Activated B cell treated with CpG ODN at 0.5 μM for 24 hours (primary cell): Measurements from ENCODE around the gene ZNF345. TPM values are rescaled to one million over a fixed set of nuclear protein-coding genes. Genes with fewer than 3 reads are reported as not detected.

Experiments used
- ATAC-seq: fragments of 200-7000 bp; cut with Tn5 transposase; one replicate; pipeline ENCODE4 v1.10.0; 2021; ENCODE audit warnings: low read depth, mild to moderate bottlenecking, moderate library complexity
- CTCF ChIA-PET: fragments of 350-600 bp; sonication (Branson Sonifier 250); formaldehyde crosslinking; loops from one replicate; lab custom pipeline; 2021; ENCODE audit warnings: antibody characterized with exemption; lab: Charles Lee
- POLR2A ChIA-PET: fragments of 350-600 bp; sonication (Branson Sonifier 250); formaldehyde crosslinking; loops from one replicate; lab custom pipeline; 2021; ENCODE audit warnings: antibody characterized with exemption; lab: Charles Lee
- DNase-seq: peaks from one replicate; pipeline ENCODE4 v3.0.0; 2022
- H3K27ac Mint-ChIP-seq: one replicate; pipeline ENCODE4 v1.8.0; 2020; ENCODE audit warnings: mixed read lengths
- H3K27me3 Mint-ChIP-seq: one replicate; pipeline ENCODE4 v1.8.0; 2021; ENCODE audit warnings: mixed read lengths
- H3K36me3 Mint-ChIP-seq: one replicate; pipeline ENCODE4 v1.8.0; 2021; ENCODE audit warnings: low read depth, mixed read lengths
- H3K4me1 Mint-ChIP-seq: one replicate; pipeline ENCODE4 v1.8.0; 2021; ENCODE audit warnings: mixed read lengths
- H3K4me3 Mint-ChIP-seq: one replicate; pipeline ENCODE4 v1.8.0; 2020; ENCODE audit warnings: mild to moderate bottlenecking, mixed read lengths
- H3K9me3 Mint-ChIP-seq: one replicate; pipeline ENCODE4 v1.8.0; 2020; ENCODE audit warnings: mixed read lengths
- intact Hi-C: fragments of 100-400 bp; cut with micrococcal nuclease; formaldehyde crosslinking; loops from one replicate; pipeline ENCODE4 v1.15.1; 2024
- total RNA-seq: library from RNA; stranded (reverse); gene quantifications from 2 replicates; pipeline ENCODE4 v1.2.3, GENCODE V29; 2022
- TF ChIP-seq, protein P1 (sequence below): fragments of 200-600 bp; IDR thresholded peaks from one replicate; pipeline ENCODE4 v1.8.0; 2022; ENCODE audit warnings: antibody characterized with exemption, mild to moderate bottlenecking

ZNF345 gene
- total RNA-seq, 1 donor from 2014 or later, result 9.5 TPM

DNA sequence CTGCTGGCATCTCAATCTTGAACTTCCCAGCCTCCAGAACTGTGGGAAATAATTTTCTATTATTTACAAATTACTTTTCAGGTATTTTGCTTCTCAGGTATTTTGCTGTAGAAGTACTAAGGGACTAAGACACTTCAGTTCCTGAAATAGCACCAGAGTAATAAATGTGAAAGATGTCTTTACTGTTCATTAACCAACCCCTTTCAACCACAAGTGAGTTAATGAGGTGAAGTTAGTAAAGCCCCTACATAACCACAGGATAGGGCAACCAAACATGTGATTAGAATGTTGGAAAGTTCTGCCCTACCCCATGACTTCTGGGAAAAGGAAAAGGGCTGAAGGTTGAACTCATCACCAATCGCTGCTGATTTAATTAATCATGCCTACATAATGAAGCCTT, 2.7 kb upstream of the ZNF345 start:
- ChIA-PET POLR2A (interaction anchor here (1.5 kb wide), 1 partner anchor 51 kb away, joined by 7 read pairs; no protein-coding TSS in a partner anchor), CTCF (no interaction called here)
- intact Hi-C loops, result no loop called here
- Mint-ChIP-seq H3K36me3 (peaks cover 36% of the 10 kb centered on the region), H3K27me3 (no peaks in the 10 kb centered on the region), H3K9me3 (peaks cover 7% of the 10 kb centered on the region), H3K4me1 (peaks cover 7% of the 10 kb centered on the region), H3K4me3 (peak overlapping the region; percentile 72), H3K27ac (no peak overlapping the region)
- TF ChIP-seq, protein P1, sequence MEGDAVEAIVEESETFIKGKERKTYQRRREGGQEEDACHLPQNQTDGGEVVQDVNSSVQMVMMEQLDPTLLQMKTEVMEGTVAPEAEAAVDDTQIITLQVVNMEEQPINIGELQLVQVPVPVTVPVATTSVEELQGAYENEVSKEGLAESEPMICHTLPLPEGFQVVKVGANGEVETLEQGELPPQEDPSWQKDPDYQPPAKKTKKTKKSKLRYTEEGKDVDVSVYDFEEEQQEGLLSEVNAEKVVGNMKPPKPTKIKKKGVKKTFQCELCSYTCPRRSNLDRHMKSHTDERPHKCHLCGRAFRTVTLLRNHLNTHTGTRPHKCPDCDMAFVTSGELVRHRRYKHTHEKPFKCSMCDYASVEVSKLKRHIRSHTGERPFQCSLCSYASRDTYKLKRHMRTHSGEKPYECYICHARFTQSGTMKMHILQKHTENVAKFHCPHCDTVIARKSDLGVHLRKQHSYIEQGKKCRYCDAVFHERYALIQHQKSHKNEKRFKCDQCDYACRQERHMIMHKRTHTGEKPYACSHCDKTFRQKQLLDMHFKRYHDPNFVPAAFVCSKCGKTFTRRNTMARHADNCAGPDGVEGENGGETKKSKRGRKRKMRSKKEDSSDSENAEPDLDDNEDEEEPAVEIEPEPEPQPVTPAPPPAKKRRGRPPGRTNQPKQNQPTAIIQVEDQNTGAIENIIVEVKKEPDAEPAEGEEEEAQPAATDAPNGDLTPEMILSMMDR, result no peak
- ATAC-seq, result no peak
- no peak for DNase-seq

DNA sequence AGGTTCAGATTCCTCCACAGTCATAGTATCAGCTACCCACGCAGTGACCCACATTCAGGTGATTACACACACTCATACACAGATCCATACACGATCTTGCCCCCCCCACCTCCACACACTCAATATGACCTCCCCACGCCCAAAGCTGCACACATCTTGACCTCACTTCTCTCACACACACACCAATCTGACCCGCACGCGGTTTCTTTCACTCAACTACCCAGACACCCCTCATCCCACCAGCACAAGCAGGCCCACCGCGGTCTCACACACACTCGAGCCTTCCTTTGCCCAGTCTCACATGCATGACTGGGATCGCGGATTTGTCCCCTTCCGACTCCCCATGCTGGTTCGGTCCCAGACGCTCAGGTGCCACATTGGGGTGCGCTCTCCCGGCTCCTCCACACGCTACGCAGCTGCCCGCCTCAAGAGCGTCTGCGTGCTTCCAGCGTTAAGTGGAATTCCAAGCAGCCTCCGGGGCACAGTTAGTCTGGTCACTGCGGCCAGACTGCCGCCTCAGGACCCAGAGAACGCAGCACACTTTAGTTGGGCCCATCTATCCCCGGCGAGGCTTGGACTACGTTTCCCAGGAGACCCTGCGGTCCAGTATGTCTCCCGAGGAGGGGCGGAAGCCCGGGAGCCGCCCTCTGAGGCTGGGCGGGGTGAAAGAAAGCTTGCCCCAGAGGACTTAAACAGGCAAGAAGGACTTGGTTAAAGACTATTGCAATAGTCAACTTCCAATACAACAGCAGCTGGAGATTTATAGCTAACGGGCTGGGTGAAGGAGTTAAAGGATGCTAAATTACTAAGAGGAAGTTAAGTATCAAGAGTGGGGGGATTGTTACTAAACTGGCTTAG, 746 bp upstream of the ZNF345 start:
- H3K9me3 Mint-ChIP-seq, result peaks cover 2% of the 10 kb centered on the region
- TF ChIP-seq, protein P1, result no peak
- intact Hi-C loops, result loop anchor here (1.0 to 5.0 kb wide), 15 partner anchors 12 to 635 kb away; partner anchors contain the start of genes ZFP14, ZNF146, ZNF260 and ZNF420
- H3K27me3 Mint-ChIP-seq, result no peaks in the 10 kb centered on the region
- ATAC-seq (peak; percentile 89), DNase-seq (peak; percentile 79)
- peaks cover 41% of the 10 kb centered on the region for H3K36me3 Mint-ChIP-seq
- H3K4me1 Mint-ChIP-seq, result peaks cover 9% of the 10 kb centered on the region
- H3K4me3 Mint-ChIP-seq, result no peak overlapping the region
- ChIA-PET POLR2A (interaction anchor here (0.6 to 2.8 kb wide), 31 partner anchors 9 to 1076 kb away, joined by 3 to 75 read pairs (median 5); partner anchors contain the start of genes CAPNS1, ZFP14, ZNF146 and ZNF260), CTCF (interaction anchor here (0.9 to 1.3 kb wide), 3 partner anchors 11 to 77 kb away, joined by 3 to 4 read pairs (median 4); partner anchors contain the start of genes ZNF790 and ZNF850)
- no peak overlapping the region for H3K27ac Mint-ChIP-seq

DNA sequence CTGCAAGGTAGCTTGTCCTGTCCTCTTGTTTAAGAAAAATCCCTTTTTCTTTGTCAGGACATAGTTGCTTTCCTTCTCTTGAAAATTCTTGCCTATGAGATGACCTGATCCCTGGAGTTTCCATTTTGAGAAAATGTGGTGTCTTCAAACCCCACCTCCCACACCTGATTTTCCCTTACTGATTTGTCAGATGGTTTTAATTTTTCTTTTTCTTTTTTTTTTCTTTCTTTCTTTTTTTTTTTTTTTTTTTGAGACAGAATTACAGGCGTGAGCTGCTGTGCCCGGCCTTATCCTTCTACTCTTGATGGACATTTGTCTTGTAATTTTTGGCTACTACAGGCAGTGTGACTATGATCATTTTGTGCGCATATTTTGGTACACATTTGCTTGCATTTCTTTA, 1.2 kb downstream of the ZNF345 start:
- H3K4me3 Mint-ChIP-seq, result no peak overlapping the region
- intact Hi-C loops, result loop anchor here (1.0 to 5.0 kb wide), 7 partner anchors 165 to 637 kb away; partner anchors contain the start of genes ZNF146, ZNF527, ZNF529 and ZNF565
- peaks cover 9% of the 10 kb centered on the region for H3K4me1 Mint-ChIP-seq
- TF ChIP-seq, protein P1, result no peak
- ChIA-PET CTCF (no interaction called here), POLR2A (interaction anchor here (1.2 kb wide), 1 partner anchor 14 kb away, joined by 5 read pairs; no protein-coding TSS in a partner anchor)
- H3K36me3 Mint-ChIP-seq, result peaks cover 42% of the 10 kb centered on the region
- peaks cover 5% of the 10 kb centered on the region for H3K9me3 Mint-ChIP-seq
- ATAC-seq (no peak), DNase-seq (no peak)
- no peaks in the 10 kb centered on the region for H3K27me3 Mint-ChIP-seq
- H3K27ac Mint-ChIP-seq, result no peak overlapping the region

DNA sequence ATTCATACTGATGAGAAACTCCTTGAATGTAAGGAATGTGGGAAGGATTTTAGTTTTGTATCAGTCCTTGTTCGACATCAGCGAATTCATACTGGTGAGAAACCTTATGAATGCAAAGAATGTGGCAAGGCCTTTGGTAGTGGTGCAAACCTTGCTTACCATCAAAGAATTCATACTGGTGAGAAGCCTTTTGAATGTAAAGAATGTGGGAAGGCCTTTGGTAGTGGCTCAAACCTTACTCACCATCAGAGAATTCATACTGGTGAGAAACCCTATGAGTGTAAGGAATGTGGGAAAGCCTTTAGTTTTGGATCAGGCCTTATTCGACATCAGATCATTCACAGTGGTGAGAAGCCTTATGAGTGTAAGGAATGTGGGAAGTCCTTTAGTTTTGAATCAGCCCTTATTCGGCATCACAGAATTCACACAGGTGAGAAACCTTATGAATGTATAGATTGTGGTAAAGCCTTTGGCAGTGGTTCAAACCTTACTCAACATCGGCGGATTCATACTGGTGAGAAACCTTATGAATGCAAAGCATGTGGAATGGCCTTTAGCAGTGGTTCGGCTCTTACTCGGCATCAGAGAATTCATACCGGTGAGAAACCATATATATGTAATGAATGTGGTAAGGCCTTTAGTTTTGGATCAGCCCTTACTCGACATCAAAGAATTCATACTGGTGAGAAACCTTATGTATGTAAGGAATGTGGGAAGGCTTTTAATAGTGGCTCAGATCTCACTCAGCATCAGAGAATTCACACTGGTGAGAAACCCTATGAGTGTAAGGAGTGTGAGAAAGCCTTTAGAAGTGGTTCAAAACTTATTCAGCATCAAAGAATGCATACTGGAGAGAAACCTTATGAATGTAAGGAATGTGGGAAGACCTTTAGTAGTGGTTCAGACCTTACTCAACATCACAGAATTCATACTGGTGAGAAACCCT, 26.6 kb downstream of the ZNF345 start:
- no peak overlapping the region for H3K27ac Mint-ChIP-seq
- ChIA-PET CTCF (no interaction called here), POLR2A (no interaction called here)
- DNase-seq, result no peak
- no peaks in the 10 kb centered on the region for H3K4me1 Mint-ChIP-seq
- intact Hi-C loops, result no loop called here
- peaks cover 70% of the 10 kb centered on the region for H3K36me3 Mint-ChIP-seq
- no peak for ATAC-seq
- H3K9me3 Mint-ChIP-seq, result peaks cover 44% of the 10 kb centered on the region
- H3K27me3 Mint-ChIP-seq, result no peaks in the 10 kb centered on the region
- TF ChIP-seq, protein P1, result no peak
- H3K4me3 Mint-ChIP-seq, result no peak overlapping the region
